Measurements from ENCODE around the gene BUD13. TPM values are rescaled to one million over a fixed set of nuclear protein-coding genes. Genes with fewer than 3 reads are reported as not detected.

Gene BUD13
- total and polyA plus RNA-seq, 9 of the 15 experiments (the other 6 are each of a cell fraction or from before 2014, with no cell fraction given): 9.5 to 34.1 (median 27.1) TPM

DNA sequence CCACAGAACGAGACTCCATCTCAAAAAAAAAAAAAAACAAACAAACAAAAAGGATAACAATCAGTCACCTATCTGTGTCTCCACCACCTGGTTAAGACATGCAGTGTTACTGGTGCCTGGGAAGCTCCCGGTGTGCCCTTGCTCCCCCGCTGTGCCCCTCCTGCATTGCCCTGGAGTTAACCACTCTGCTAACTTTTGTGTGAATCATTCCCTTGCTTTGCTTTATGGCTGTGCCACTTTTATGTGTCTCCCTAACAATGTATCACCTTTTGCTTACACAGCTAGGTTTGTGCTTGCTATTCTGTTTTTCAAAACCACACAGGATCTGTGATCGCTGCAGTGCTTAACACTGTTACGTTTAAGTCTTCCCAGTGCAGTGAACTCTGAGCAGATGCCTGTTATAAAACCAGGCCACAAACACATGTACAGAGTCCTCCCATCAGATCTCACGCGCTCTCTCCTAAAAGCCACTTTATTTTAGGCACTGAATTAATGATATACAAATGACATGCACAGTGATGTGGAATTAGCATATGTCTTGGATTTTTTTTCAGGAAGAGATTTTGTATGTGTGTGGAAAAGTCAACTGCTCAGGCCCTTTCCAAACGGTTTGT lies 69.9 kb downstream of the BUD13 start (continued):
- TF ChIP-seq ZNF592 (IDR thresholded peaks at IDR 0.05) (no peak), ELF2 (CRISPR knock-in tag; IDR thresholded peaks at IDR 0.05) (no peak), NFE2 (IDR thresholded peaks at IDR 0.05; ENCODE audit: low read depth) (no peak)

DNA sequence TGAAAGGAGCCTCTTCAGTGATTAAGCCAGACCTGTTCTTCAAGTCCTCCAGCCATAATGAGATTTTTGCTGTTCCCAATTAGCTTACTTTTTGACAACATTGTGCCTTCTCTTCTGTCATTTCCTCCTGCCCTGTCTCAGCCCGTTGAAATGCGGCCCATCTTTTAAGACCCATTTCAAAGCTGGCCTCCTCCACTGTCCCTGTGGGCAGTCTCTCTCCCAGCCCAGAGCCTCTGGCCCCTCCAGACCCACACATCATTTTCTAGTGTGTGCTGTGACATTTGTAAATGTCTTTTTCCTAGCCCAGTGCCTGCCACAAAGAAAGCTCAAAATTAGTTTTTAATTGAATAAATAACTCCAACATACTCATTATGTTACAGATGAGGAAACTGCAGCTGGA lies 70.9 kb downstream of the BUD13 start:
- intact Hi-C loops (cut with micrococcal nuclease) (no loop called here), in situ Hi-C loops (cut with MboI) (no loop called here)
- H3K4me1 ChIP-seq (replicated peaks in 1 of 2; ENCODE audit: control insufficient read depth in 2 of 2, insufficient read depth in 2 of 2, low read length in 2 of 2): no peaks in the 10 kb centered on the region
- FAIRE-seq: no peak
- no peak overlapping the region for H2AFZ ChIP-seq (ENCODE audit: low read depth, low read length)
- TF ChIP-seq POLR2A (conservative IDR thresholded peaks at IDR 0.05): no peak
- TF ChIP-seq, protein P1, sequence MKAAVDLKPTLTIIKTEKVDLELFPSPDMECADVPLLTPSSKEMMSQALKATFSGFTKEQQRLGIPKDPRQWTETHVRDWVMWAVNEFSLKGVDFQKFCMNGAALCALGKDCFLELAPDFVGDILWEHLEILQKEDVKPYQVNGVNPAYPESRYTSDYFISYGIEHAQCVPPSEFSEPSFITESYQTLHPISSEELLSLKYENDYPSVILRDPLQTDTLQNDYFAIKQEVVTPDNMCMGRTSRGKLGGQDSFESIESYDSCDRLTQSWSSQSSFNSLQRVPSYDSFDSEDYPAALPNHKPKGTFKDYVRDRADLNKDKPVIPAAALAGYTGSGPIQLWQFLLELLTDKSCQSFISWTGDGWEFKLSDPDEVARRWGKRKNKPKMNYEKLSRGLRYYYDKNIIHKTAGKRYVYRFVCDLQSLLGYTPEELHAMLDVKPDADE (conservative IDR thresholded peaks at IDR 0.05; ENCODE audit: control insufficient read depth, low read depth, low read length): no peak
- no peak for TF ChIP-seq CHD1 (IDR thresholded peaks at IDR 0.05; ENCODE audit: low read length)
- TF ChIP-seq, protein P2, sequence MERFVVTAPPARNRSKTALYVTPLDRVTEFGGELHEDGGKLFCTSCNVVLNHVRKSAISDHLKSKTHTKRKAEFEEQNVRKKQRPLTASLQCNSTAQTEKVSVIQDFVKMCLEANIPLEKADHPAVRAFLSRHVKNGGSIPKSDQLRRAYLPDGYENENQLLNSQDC (CRISPR knock-in tag; IDR thresholded peaks at IDR 0.05): no peak
- no peak for TF ChIP-seq GABPB2 (CRISPR knock-in tag; conservative IDR thresholded peaks at IDR 0.05)
- no peak for TF ChIP-seq NFE2L1 (tag; IDR thresholded peaks at IDR 0.05; ENCODE audit: borderline replicate concordance, low read depth)
- TF ChIP-seq HCFC1 (IDR thresholded peaks at IDR 0.05; ENCODE audit: low read depth, low read length): no peak
- no peak for TF ChIP-seq TBP (optimal IDR thresholded peaks at IDR 0.05; ENCODE audit: low read depth, low read length)
- no peak for TF ChIP-seq SMARCA4 (IDR thresholded peaks at IDR 0.05)
- TF ChIP-seq ASH1L (IDR thresholded peaks at IDR 0.05; ENCODE audit: borderline replicate concordance, low read depth, partially characterized antibody): no peak
- TF ChIP-seq TAF9B (IDR thresholded peaks at IDR 0.05; ENCODE audit: partially characterized antibody): no peak
- no peak for TF ChIP-seq IRF1 (CRISPR knock-in tag; IDR thresholded peaks at IDR 0.05; ENCODE audit: borderline replicate concordance)
- no peak for TF ChIP-seq ZNF121 (CRISPR knock-in tag; conservative IDR thresholded peaks at IDR 0.05)
- H4K20me1 ChIP-seq (replicated peaks; ENCODE audit: control insufficient read depth, insufficient read depth, low read length): peaks cover 11% of the 10 kb centered on the region; the same call in 1 of the 2 replicates
- no peak for ATAC-seq
- POLR2A ChIA-PET: interaction anchor here (0.7 kb wide), 1 partner anchor 543 kb away, joined by 3 read pairs; no protein-coding TSS in a partner anchor
- H3K79me2 ChIP-seq (ENCODE audit: control insufficient read depth, insufficient read depth, low read length): no peaks in the 10 kb centered on the region
- no peak overlapping the region for H3K4me3 ChIP-seq
- H3K4me2 ChIP-seq (ENCODE audit: insufficient read depth, low read length): no peak overlapping the region
- CTCF ChIA-PET (ENCODE audit: low intra/inter-chr PET ratio): no interaction called here
- no TSS peak for BruUV-seq (replicated peaks)
- no peak for DNase-seq (ENCODE audit: extremely low read depth in 1 of 4, low spot score in 3 of 4)
- no peaks in the 10 kb centered on the region for H3K9me1 ChIP-seq (ENCODE audit: control insufficient read depth, insufficient read depth, low read length)
- H3K9ac ChIP-seq (ENCODE audit: insufficient read depth in 1 of 2, low read depth in 2 of 2, low read length in 2 of 2): no peak overlapping the region
- H3K27me3 ChIP-seq (ENCODE audit: control insufficient read depth in 2 of 2, insufficient read depth in 2 of 2, low read length in 2 of 2): peaks cover 14 to 58% of the 10 kb centered on the region in 2 experiments; a peak in 3 of 5 replicates
- H3K9me3 ChIP-seq (replicated peaks; ENCODE audit: control insufficient read depth, insufficient read depth, low read depth, low read length): no peaks in the 10 kb centered on the region
- H3K27ac ChIP-seq (ENCODE audit: extremely low read depth, low read depth, low read length): no peak overlapping the region
- no peaks in the 10 kb centered on the region for H3K36me3 ChIP-seq (ENCODE audit: control insufficient read depth, insufficient read depth, low read length)
- 3% methylated on average over 2 of the region's 2 CpGs for WGBS (ENCODE audit: insufficient coverage, low coverage, missing lambda C conversion rate)
